Measurements from ENCODE around the gene TGFBI. TPM values are rescaled to one million over a fixed set of nuclear protein-coding genes. Genes with fewer than 3 reads are reported as not detected.
A peak's percentile ranks its signal among the peaks of the same experiment; 100 is the strongest.

TGFBI gene
- polyA plus RNA-seq, 4 donors, result 216 to 843 (median 339) TPM

- no peak for DNase-seq (ENCODE audit: low read depth in 4 of 4, low spot score in 3 of 4)
These were observed 5.8 kb upstream of the TGFBI start for GRCh38 chr5:136022965-136023364.

- no peak for DNase-seq (ENCODE audit: low read depth in 4 of 4, low spot score in 3 of 4)
These were observed 4.7 kb upstream of the TGFBI start for GRCh38 chr5:136023958-136024541.

- DNase-seq (ENCODE audit: low read depth in 4 of 4, low spot score in 3 of 4), result peak in 2 of 4 donors; percentile 51 to 55
These were observed 2.9 kb upstream of the TGFBI start for GRCh38 chr5:136025900-136026299.

- no peak for DNase-seq (ENCODE audit: low read depth in 4 of 4, low spot score in 3 of 4)
These were observed 2.2 kb upstream of the TGFBI start for GRCh38 chr5:136026636-136027035.

- no peak for DNase-seq (ENCODE audit: low read depth in 4 of 4, low spot score in 3 of 4)
These were observed 1.5 kb upstream of the TGFBI start for GRCh38 chr5:136027311-136027710.

- DNase-seq (ENCODE audit: low read depth in 4 of 4, low spot score in 3 of 4), result no peak
These were observed 698 bp upstream of the TGFBI start for GRCh38 chr5:136028090-136028489.

- DNase-seq (ENCODE audit: low read depth in 4 of 4, low spot score in 3 of 4), result no peak
These were observed 1.5 kb downstream of the TGFBI start for GRCh38 chr5:136030252-136030651.

- DNase-seq (ENCODE audit: low read depth in 4 of 4, low spot score in 3 of 4), result no peak
These were observed 2.3 kb downstream of the TGFBI start for GRCh38 chr5:136030956-136031611.

GRCh38 chr5:136031711-136032110, 2.9 kb downstream of the TGFBI start:
- DNase-seq (ENCODE audit: low read depth in 4 of 4, low spot score in 3 of 4), result no peak

- no peak for DNase-seq (ENCODE audit: low read depth in 4 of 4, low spot score in 3 of 4)
These were observed 3.8 kb downstream of the TGFBI start for GRCh38 chr5:136032564-136032963.

GRCh38 chr5:136033234-136033633, 4.4 kb downstream of the TGFBI start:
- no peak for DNase-seq (ENCODE audit: low read depth in 4 of 4, low spot score in 3 of 4)

GRCh38 chr5:136033848-136034247, 5.1 kb downstream of the TGFBI start:
- DNase-seq (ENCODE audit: low read depth in 4 of 4, low spot score in 3 of 4), result no peak

- no peak for DNase-seq (ENCODE audit: low read depth in 4 of 4, low spot score in 3 of 4)
These were observed 5.7 kb downstream of the TGFBI start for GRCh38 chr5:136034492-136034891.

- DNase-seq (ENCODE audit: low read depth in 4 of 4, low spot score in 3 of 4), result no peak
These were observed 6.2 kb downstream of the TGFBI start for GRCh38 chr5:136034984-136035383.

GRCh38 chr5:136035837-136036236, 7.0 kb downstream of the TGFBI start:
- no peak for DNase-seq (ENCODE audit: low read depth in 4 of 4, low spot score in 3 of 4)

- no peak for DNase-seq (ENCODE audit: low read depth in 4 of 4, low spot score in 3 of 4)
These were observed 7.6 kb downstream of the TGFBI start for GRCh38 chr5:136036293-136036911.

- DNase-seq (ENCODE audit: low read depth in 4 of 4, low spot score in 3 of 4), result no peak
These were observed 8.4 kb downstream of the TGFBI start for GRCh38 chr5:136037001-136037705.

- DNase-seq (ENCODE audit: low read depth in 4 of 4, low spot score in 3 of 4), result no peak
These were observed 9.8 kb downstream of the TGFBI start for GRCh38 chr5:136038635-136039034.

GRCh38 chr5:136039202-136039601, 10.4 kb downstream of the TGFBI start:
- no peak for DNase-seq (ENCODE audit: low read depth in 4 of 4, low spot score in 3 of 4)

- no peak for DNase-seq (ENCODE audit: low read depth in 4 of 4, low spot score in 3 of 4)
These were observed 12.1 kb downstream of the TGFBI start for GRCh38 chr5:136040746-136041415.

- no peak for DNase-seq (ENCODE audit: low read depth in 4 of 4, low spot score in 3 of 4)
These were observed 13.4 kb downstream of the TGFBI start for GRCh38 chr5:136042156-136042555.
